Measurements from ENCODE around the gene ZNF536.

DNA sequence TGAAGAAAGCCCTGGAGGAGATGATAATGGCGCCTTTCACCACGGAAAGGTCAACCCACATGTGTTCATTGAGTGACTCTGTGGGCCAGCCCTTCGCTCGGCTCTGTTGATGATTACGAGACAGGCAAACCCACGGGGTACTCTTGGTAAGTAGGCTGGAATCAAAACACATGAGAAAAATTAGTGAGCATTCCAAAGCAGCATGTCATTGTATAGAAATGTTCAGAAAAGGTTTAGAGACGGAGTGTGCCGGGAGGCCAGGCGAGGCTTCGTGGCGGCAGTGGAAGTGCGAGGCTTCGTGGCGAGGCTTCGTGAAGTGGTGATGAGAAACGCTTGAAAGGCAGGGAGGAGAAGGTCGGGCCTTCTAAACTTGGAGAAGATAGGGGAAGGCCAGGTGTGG, 144.3 kb downstream of the ZNF536 start:
- TF ChIP-seq, protein P1, sequence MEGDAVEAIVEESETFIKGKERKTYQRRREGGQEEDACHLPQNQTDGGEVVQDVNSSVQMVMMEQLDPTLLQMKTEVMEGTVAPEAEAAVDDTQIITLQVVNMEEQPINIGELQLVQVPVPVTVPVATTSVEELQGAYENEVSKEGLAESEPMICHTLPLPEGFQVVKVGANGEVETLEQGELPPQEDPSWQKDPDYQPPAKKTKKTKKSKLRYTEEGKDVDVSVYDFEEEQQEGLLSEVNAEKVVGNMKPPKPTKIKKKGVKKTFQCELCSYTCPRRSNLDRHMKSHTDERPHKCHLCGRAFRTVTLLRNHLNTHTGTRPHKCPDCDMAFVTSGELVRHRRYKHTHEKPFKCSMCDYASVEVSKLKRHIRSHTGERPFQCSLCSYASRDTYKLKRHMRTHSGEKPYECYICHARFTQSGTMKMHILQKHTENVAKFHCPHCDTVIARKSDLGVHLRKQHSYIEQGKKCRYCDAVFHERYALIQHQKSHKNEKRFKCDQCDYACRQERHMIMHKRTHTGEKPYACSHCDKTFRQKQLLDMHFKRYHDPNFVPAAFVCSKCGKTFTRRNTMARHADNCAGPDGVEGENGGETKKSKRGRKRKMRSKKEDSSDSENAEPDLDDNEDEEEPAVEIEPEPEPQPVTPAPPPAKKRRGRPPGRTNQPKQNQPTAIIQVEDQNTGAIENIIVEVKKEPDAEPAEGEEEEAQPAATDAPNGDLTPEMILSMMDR (IDR thresholded peaks at IDR 0.05; ENCODE audit: low read depth, low read length): no peak
- TF ChIP-seq EZH2phosphoT487 (IDR thresholded peaks at IDR 0.05; ENCODE audit: low read depth): no peak

All from OCI-LY3 (cell line).